ENCODE results near the gene SH3RF1.

Gene SH3RF1

DNA sequence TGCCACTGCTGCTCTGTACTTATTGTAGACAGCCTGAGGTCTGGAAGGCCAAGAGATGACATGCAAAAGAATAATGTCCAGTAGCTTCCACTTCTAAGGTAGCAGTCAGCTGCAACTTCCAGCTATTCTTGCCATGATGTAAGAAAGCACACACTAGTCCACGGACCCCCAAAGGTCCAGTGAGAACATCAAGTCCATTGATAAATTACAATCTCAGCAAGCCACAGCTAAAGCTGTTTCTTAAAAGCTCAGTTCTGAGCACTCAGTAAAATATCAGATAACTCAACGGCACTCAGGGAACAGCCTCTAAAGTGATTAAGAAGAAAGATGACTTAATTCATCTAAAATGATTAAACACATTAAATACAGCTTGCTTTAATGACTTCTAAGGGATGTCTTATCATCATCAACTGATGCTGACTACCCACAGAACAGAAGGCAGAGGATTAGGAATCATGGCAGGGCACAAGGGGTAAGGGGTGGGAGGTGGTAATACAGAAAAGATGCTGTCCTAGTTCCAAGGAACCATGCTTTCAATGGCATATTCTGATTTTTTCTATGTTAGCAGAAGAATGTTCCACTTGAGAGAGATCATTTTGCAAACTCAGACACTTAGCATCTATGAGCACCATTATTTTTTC, 161.6 kb downstream of the SH3RF1 start:
- Histone ChIP-seq H3K9ac (no peak overlapping the region), H3K9me3 (ENCODE audit: control insufficient read depth, low read length) (no peaks in the 10 kb centered on the region), H3K36me3 (ENCODE audit: control insufficient read depth, insufficient read depth, low read length) (no peaks in the 10 kb centered on the region), H3K27ac (no peak overlapping the region), H3K79me2 (no peaks in the 10 kb centered on the region), H3K4me2 (ENCODE audit: low read length) (no peak overlapping the region), H2AFZ (no peak overlapping the region), H3K4me3 (ENCODE audit: low read depth, low read length) (no peak overlapping the region), H3K27me3 (ENCODE audit: control insufficient read depth, insufficient read depth, low read length) (no peaks in the 10 kb centered on the region), H3K4me1 (no peaks in the 10 kb centered on the region)
- TF ChIP-seq, protein P1, sequence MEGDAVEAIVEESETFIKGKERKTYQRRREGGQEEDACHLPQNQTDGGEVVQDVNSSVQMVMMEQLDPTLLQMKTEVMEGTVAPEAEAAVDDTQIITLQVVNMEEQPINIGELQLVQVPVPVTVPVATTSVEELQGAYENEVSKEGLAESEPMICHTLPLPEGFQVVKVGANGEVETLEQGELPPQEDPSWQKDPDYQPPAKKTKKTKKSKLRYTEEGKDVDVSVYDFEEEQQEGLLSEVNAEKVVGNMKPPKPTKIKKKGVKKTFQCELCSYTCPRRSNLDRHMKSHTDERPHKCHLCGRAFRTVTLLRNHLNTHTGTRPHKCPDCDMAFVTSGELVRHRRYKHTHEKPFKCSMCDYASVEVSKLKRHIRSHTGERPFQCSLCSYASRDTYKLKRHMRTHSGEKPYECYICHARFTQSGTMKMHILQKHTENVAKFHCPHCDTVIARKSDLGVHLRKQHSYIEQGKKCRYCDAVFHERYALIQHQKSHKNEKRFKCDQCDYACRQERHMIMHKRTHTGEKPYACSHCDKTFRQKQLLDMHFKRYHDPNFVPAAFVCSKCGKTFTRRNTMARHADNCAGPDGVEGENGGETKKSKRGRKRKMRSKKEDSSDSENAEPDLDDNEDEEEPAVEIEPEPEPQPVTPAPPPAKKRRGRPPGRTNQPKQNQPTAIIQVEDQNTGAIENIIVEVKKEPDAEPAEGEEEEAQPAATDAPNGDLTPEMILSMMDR (IDR thresholded peaks at IDR 0.05) = no peak

DNA sequence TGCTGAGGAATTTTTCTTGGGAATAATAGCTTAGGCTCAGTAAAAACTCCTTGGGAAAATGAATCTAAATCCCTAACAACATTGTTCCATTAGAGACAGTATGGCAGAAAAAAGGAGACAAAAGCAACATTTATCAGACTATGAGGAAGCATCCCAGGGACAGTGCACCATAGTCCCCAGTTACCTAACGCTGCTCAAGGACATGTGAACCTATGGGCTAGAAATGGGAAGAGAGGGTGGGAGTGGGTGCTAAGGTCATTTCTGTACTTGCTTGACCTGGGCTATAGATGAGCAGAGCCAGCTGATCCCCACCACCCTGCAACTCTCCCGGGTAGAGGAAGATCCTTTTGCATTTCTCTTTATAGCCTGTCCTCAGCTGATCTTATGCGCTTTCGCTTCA, 162.5 kb downstream of the SH3RF1 start:
- TF ChIP-seq, protein P1 (IDR thresholded peaks at IDR 0.05) = no peak
- Histone ChIP-seq H3K9me3 (ENCODE audit: control insufficient read depth, low read length) (no peaks in the 10 kb centered on the region), H3K4me1 (no peaks in the 10 kb centered on the region), H3K9ac (no peak overlapping the region), H3K27ac (no peak overlapping the region), H3K27me3 (ENCODE audit: control insufficient read depth, insufficient read depth, low read length) (no peaks in the 10 kb centered on the region), H3K4me2 (ENCODE audit: low read length) (no peak overlapping the region), H2AFZ (no peak overlapping the region), H3K4me3 (ENCODE audit: low read depth, low read length) (no peak overlapping the region), H3K79me2 (no peaks in the 10 kb centered on the region), H3K36me3 (ENCODE audit: control insufficient read depth, insufficient read depth, low read length) (no peaks in the 10 kb centered on the region)

DNA sequence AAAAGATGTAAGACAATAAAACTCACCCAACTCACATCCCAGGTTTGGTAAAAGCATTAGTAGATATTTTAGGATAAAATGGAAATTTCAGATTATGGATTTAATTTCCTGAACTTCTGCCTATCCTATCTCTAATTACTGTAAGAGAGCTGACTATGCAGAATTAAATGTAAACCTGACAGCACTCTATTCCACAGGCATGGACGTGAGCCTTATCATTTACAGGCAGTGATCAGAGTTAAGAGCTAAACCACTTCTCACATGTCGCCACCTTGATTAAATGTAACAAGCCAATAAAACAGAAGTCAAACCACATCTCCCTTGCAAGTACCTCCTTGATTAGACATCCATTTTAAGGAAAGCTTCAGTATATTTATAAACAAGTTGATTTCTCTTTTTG, 163.2 kb downstream of the SH3RF1 start:
- Histone ChIP-seq H3K79me2 (no peaks in the 10 kb centered on the region), H3K4me1 (no peaks in the 10 kb centered on the region), H3K4me2 (ENCODE audit: low read length) (no peak overlapping the region), H3K9me3 (ENCODE audit: control insufficient read depth, low read length) (no peaks in the 10 kb centered on the region), H3K27ac (no peak overlapping the region), H3K27me3 (ENCODE audit: control insufficient read depth, insufficient read depth, low read length) (no peaks in the 10 kb centered on the region), H2AFZ (no peak overlapping the region), H3K9ac (no peak overlapping the region), H3K36me3 (ENCODE audit: control insufficient read depth, insufficient read depth, low read length) (no peaks in the 10 kb centered on the region), H3K4me3 (ENCODE audit: low read depth, low read length) (no peak overlapping the region)
- TF ChIP-seq, protein P1 (IDR thresholded peaks at IDR 0.05) = no peak

DNA sequence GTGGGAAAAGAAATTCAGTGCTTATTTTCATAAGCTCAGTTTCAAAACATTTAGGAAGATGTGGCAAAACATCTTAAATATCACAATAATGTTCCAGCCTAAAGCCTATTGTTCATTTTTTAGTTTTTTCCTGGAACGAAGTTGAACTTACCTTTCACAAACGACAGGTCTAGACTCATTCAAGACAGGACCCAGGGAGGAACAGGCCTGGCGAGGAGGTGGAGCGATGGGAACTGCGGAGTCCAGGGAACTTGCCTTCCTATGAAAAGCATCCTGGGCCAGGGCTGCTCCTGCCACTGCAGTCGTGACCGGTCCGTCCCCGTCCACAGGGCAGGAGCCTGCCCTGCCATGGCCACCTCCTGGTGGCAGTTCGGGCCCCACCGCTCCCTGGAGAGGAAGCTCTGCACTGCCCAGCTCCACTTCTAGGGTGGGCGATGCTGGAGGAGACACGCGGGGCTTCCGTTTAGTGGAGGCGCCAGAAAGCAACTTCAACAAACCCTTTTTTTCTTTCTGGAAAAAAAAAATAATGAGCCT, 164.0 kb downstream of the SH3RF1 start:
- no peak overlapping the region for H3K9ac ChIP-seq
- H3K36me3 ChIP-seq (ENCODE audit: control insufficient read depth, insufficient read depth, low read length) = no peaks in the 10 kb centered on the region
- H3K4me1 ChIP-seq = no peaks in the 10 kb centered on the region
- no peak overlapping the region for H2AFZ ChIP-seq
- no peaks in the 10 kb centered on the region for H3K9me3 ChIP-seq (ENCODE audit: control insufficient read depth, low read length)
- H3K27ac ChIP-seq = no peak overlapping the region
- no peak overlapping the region for H3K4me3 ChIP-seq (ENCODE audit: low read depth, low read length)
- H3K27me3 ChIP-seq (ENCODE audit: control insufficient read depth, insufficient read depth, low read length) = no peaks in the 10 kb centered on the region
- TF ChIP-seq, protein P1 (IDR thresholded peaks at IDR 0.05) = no peak
- no peaks in the 10 kb centered on the region for H3K79me2 ChIP-seq
- no peak overlapping the region for H3K4me2 ChIP-seq (ENCODE audit: low read length)

DNA sequence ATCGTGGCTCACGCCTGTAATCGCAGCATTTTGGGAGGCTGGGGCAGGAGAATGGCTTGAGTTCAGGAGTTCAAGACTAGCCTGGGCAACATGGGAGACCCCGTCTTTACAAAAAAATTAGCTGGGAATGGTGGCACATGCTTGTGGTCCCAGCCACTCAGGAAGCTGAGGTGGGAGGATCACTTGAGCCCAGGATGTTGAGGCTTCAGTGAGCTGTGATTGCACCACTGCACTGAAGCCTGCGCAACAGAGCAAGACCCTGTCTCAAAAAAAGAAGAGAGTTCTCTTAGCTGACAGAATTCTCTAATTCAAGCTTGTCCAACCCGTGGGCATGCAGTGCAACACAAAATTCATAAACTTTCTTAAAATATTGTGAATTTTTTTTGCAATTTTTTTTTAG, 165.1 kb downstream of the SH3RF1 start:
- H3K9ac ChIP-seq = no peak overlapping the region
- no peaks in the 10 kb centered on the region for H3K79me2 ChIP-seq
- H3K36me3 ChIP-seq (ENCODE audit: control insufficient read depth, insufficient read depth, low read length) = no peaks in the 10 kb centered on the region

More for the DNA sequence above, 165.1 kb downstream of the SH3RF1 start:
- H3K4me3 ChIP-seq (ENCODE audit: low read depth, low read length) = no peak overlapping the region
- H3K4me1 ChIP-seq = no peaks in the 10 kb centered on the region
- no peak overlapping the region for H3K27ac ChIP-seq
- no peaks in the 10 kb centered on the region for H3K27me3 ChIP-seq (ENCODE audit: control insufficient read depth, insufficient read depth, low read length)
- H3K9me3 ChIP-seq (ENCODE audit: control insufficient read depth, low read length) = no peaks in the 10 kb centered on the region
- no peak overlapping the region for H2AFZ ChIP-seq
- TF ChIP-seq, protein P1 (IDR thresholded peaks at IDR 0.05) = no peak
- no peak overlapping the region for H3K4me2 ChIP-seq (ENCODE audit: low read length)
